CD4-positive, alpha-beta T cell treated with Interferon alpha-2 for 1 hour (primary cell): ENCODE data around the gene ZDHHC17.
"Not testable (repeated sequence)": the region's sequence is repeated elsewhere in the genome, so short reads cannot be mapped to it uniquely, and the experiment has no call there.

Experiments
- DNase-seq, 2 donors: peaks; one replicate each; pipeline ENCODE4 v3.0.0-alpha.2; 2020 to 2022

ZDHHC17 gene, protein sequence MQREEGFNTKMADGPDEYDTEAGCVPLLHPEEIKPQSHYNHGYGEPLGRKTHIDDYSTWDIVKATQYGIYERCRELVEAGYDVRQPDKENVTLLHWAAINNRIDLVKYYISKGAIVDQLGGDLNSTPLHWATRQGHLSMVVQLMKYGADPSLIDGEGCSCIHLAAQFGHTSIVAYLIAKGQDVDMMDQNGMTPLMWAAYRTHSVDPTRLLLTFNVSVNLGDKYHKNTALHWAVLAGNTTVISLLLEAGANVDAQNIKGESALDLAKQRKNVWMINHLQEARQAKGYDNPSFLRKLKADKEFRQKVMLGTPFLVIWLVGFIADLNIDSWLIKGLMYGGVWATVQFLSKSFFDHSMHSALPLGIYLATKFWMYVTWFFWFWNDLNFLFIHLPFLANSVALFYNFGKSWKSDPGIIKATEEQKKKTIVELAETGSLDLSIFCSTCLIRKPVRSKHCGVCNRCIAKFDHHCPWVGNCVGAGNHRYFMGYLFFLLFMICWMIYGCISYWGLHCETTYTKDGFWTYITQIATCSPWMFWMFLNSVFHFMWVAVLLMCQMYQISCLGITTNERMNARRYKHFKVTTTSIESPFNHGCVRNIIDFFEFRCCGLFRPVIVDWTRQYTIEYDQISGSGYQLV

DNA sequence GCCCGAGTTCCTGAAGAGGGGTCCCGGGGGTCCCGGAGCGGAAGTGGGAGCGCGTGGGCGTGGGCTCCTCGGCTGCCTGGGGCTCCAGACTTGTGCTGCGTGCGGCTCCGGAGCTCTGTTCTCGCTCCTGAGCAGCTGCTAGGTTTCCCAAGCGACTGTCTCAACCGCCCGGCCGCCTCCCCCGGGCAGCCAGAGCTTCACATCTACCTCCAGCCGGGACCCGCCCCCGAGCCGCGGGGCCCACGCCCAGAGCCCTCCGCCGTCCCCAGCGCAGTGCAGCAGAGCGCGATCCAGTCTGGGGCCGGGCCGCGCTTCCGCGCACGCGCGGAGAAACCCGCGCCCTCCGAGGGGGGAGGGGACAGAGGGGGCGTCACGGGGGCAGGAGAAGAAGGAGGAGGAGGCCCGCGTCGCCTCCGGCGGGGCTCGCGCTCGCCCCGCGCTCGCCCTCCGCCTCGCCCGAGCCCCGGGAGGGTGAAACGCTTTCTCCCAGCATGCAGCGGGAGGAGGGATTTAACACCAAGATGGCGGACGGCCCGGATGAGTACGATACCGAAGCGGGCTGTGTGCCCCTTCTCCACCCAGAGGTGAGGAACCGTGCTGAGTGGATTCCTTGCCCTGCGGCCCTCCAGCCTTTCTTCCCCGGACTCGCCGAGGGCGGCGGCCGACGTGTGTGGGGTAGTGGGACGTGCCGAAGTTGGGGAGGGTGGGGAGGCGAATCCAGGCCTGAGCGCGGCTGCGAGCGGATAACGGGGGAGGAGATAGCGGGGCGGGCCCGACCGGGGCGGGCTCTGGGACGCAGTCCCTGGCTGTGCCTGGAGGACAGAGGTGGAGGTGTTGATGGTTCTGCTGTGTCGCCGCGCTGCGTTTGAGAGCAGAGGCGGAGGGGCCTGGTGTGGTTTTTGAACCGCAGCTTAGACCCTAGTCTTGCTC, at the start of gene ZDHHC17:
TSS of gene ZDHHC17 (plus strand) at position 370 of the 930 bp plus-strand sequence. CDS start at position 492, 122 bp downstream.
- DNase-seq, result peak; percentile 94 to 96

DNA sequence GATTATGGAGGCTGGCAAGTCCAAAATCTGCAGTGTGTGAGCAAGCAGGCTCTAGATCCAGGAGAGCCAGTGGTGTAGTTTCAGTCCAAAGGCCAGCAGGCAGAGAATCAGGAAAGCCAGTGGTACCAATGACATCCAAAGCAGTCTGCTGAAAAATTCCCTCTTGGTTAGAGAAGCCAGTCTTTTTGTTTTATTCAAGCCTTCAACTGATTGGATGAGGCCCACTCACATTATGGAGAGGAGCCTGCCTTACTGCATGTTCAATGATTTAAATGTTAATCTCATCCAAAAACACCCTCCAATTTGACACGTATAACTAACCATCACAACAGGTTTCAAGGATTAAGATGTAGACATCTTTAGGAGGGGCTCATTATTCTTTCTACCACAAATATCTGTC, 49.5 kb upstream of the ZDHHC17 start:
- DNase-seq, result no peak

DNA sequence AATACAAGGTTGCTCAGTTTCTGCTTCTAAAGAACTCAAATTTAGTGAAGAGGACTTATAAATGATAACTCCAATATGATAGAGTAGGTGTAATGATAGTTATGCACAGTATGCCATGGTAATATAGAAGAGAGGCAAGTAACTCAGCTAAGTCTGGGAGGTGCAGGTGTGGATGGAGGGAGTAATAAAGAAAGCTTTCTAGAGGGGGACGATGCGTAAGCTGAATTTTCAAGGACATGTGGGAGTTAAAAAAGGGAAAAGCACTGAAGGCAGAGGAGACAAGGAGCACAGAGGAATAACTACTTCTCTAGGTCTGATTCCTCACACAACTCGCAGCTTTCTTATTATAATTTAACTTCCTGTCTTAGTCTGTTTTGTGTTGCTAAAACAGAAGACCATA, 49.1 kb upstream of the ZDHHC17 start:
- DNase-seq, result no peak

DNA sequence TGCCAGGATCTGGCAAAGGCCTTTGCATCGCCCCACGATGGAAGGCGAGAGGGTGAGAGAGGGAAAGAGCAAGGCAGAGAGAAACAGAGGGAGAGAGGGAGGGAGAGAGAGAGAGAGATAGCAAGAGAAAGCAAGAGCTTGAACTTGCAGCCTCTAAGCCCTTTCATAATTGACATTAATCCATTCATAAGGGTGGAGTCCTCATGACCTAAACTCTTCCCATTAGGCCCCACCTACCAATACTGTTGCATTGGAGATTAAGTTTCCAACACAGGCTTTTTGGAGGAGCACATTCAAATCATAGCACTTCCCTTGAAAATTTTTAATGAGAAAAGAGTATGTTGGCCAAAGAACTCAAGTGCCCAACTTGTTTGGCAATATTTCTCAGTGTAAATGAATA, 48.6 kb upstream of the ZDHHC17 start:
- no peak for DNase-seq

DNA sequence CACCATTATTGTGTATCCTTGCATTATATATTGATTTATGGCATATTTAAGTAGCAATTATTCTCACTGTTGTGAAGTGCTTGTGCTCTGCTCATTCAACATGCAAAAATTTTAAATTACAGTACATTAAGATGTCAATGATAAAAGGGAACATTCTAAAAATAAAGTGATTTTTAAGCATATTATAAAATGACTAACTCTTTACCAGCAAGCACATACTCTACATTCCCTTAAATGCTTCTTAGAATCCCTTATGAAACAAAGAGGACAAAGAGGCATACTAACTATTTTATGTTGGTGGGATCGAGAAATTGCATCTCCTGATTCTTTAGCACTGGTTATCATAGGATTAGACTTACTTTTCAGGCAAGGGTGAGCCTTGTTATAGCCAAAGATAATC, 46.6 kb upstream of the ZDHHC17 start:
- DNase-seq, result no peak

DNA sequence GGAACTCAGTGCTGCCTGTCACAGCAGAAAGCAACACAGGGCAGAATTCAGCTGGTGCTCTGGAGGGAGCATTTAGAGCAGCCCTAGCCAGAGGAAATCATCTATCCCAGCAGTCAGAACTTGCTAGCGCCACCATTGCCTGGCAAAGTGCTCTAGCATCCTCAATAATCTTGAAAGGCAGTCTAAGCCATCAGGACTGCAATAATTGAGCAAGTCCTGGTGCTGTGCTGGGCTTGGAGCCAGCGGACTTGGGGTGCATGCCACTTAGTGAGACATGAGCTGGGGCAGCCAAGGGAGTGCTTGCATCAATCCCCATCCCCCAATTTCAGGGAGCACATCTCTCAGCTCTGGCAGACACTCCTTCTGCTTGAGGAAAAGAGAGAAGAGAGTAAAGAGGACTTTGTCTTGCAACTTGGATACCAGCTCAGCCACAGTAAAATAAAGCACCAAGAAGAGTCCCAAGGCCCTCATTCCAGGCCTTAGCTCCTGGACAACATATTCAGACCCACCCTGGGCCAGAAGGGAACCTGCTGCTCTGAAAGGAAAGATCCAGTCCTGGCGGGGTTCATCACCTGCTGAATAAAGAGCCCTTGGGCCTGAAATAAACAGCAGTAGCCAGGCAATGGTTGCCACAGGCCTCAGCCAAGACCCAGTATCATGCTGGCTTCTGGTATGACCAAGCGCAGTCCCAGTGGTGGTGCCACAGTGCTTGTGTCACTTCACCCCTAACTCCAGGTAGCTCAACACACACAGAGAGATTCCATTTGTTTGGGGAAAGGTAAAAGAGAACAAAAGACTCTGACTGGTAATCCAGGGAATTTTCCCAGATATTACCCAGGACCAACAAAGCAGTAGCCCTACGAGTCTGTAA, 44.5 kb upstream of the ZDHHC17 start:
- no peak for DNase-seq

DNA sequence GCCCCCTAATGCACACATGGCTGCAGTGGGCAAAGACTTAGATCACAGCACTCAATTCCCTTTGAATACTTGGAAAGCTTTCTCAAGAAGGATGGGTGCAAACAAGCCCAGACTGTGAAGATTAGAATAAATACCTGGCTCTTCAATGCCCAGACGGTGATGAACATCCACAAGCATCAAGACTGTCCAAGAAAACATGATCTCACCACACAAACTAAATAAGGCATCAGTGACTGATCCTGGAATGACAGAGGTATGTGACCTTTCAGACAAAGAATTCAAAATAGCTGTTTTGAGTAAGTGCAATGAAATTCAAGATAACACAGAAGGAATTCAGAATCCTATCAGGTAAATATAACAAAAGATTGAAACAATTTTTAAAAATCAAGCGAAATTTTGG, 43.8 kb upstream of the ZDHHC17 start:
- no peak for DNase-seq

DNA sequence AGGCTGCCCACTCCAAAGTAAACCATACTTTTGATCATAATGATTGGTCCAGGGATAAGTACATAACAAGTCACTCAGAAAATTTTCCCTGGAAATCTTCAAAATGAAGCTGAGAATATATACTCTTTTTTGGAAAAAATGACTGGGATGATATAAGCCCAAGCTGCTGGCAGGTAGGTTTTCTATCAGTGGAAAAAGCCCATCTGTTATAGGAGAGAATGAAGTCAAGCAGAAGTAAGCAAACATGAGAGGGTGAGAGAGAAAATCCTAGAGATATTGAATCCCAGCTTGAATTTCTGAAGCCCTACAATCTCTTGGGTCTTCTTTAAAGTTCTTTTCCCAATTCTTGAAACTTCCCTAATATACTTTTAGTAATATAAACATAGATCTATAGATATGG, 37.3 kb upstream of the ZDHHC17 start:
- DNase-seq, result no peak

DNA sequence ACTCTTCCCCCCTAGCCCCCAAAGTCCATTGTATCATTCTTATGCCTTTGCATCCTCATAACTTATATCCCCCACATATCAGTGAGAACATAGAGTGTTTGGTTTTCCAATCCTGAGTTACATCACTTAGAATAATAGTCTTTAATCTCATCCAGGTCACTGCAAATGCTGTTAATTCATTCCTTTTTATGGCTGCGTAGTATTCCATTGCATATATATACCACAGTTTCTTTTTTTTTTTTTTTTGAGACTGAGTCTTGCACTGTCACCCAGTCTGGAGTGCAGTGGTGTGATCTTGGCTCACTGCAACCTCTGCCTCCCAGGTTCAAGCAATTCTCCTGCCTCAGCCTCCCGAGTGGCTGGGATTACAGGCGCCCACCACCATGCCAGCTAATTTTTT, 31.7 kb upstream of the ZDHHC17 start:
- DNase-seq, result not testable (repeated sequence)

DNA sequence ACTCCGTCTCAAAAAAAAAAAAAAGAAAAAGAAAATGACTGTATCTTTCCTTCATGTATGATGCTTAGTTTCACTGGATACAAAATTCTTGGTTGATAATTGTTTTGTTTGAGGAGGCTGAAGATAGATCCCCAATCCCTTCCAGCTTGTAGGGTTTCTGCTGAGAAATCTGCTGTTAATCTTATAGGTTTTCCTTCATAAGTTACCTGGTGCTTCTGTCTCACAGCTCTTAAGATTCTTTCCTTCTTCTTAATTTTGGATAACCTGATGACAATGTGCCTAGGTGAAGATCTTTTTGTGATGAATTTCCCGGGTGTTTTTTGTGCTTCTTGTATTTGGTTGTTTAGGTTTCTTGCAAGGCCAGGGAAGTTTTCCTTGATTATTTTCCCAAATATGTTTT, 26.2 kb upstream of the ZDHHC17 start:
- DNase-seq, result not testable (repeated sequence)

DNA sequence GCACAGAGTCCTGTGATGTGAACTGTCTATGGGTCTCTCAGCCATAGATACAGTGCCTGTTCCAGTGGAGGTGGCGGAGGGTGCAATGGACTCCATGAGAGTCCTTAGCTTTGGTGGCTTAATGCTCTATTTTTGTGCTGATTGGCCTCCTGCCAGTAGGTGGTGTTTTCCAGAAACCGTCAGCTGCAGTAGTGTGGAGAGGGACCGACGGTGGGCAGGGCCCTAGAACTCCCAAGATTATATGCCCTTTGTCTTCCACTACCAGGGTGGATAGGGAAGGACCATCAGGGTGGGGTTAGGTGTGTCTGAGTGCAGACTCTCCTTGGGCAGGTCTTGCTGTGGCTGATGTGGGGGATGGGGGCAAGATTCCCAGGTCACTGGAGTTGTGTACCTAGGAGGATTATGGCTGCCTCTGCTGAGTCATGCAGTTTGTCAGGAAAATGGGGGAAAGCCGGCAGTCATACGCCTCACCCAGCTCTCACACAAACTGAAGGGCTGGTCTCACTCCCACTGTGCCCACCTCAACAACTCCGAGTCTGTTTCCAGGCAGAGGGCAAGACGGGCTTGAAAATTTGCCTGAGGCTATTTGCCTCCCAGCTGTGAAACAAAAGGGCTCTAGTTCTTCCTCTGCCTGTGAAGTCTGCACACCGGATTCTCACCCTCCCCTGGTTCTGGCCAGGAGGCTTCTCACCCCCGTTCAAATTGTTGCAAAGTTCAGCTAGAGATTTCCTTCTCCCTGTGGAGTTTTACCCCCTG, 24.9 kb upstream of the ZDHHC17 start:
- no peak for DNase-seq

DNA sequence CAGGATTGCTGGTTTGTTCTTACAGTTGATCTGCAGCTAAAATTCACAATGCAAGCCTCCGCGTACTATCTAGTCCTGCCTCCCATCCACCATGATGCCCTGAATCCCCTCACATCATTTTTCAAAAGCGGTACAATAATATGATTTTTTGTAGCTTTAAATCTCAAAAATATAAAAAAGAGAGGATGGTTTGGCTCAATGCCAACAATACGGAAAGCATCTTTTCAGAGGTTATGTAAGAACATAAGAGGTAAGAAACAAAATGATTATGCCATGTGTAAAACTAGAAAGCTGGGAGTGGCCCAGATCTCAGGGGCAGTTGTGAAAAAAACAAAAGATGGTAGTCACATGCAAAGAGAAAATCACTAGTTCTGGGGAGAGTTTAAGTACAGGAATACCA, 24.0 kb upstream of the ZDHHC17 start:
- no peak for DNase-seq

DNA sequence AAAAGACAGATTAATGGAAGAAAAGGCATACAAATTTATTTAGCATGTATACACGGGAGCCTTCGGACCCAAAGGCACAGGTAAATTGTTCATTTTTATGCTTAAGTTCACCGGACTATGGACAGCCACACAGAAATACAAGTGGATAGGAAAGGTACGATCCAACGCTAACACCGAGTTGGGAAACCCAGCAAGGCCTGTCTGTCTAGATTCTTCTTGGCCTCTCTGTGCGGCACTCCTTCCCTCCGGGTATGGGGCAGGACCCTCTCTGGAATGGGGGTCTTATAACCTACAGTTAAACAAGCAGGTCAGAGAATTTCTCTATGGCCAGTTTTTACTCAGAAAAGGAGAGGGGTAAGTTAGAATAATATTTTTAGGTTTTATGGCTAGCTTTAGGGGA, 23.4 kb upstream of the ZDHHC17 start:
- no peak for DNase-seq

DNA sequence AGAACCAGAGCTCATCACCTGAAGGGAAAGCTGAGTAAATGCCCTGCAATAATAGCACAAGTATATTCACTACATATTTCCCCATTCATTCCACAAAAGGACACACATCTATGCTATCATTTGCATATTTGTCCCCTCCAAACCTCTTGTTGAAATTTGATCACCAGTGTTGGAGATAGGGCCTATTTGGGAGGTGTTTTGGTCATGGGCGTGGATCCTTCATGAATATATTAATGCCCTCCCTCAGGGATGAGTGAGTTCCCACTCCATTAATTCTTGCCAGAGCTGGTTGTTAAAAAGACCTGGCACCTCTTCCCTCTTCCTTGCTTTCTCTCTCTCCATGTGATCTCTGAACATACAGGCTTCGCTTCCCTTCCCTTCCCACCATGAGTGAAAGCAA, 18.6 kb upstream of the ZDHHC17 start:
- no peak for DNase-seq

DNA sequence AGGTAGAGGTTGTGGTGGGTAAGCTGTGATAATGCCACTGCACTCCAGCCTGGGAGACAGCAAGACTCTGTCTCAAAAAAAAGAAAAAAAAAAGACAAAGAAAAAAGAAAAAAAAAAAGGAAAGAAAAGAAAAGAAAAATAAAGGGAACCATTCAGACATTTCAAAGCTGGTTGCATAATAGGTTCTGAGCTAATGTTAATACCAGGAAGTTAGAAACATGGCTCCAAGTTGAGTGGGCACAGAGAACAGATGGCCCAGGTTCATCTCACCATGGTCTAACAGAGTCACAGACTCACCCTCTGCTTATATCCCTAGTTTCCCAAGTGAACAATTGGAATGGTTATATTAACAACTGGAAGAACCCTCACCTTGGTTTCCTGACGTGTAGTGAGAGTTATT, 17.4 kb upstream of the ZDHHC17 start:
- DNase-seq, result no peak

DNA sequence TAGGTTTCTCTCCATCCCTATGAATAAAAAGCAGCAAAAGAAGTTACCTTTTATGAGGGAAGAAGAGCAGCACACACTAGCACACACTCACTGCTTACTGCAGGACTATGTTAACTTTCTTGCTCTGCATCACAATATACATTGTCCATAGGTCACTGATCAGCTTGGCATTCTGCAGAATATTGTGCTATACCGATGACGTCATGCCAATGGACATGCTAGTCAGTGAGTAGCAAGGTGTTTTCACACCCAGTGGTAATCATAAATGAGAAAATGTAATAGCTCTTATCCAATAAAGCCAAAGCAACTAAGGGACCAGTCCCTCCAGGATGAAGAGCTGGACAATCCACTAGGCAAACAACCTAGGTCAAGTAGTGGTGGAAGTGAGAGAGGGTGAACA, 16.7 kb upstream of the ZDHHC17 start:
- no peak for DNase-seq

DNA sequence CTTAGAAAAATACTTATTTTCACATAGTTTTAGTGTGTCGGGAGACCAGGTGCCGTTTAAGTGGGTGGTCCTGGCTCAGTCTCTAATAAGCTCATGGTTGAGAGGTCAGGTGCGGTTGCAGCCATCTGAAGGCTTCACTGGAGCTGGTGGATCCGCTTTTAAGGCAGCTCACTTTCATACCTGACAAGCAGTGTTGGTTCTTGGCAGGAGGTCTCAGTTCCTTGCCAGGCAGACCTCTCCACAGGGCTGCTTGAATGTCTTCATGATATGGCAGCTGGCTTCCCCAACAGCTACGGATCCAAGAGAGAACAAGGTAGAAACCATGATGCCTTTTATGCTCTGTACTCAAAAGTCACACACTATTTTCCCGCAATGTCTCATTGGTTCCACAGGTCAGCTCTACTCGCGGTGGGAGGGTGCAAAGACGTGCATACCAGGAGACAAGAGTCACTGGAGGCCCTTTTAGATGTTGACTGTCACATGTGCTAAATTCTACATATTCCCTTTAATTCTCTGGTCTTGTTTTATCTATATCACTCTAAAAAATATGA, 8.0 kb upstream of the ZDHHC17 start:
- no peak for DNase-seq

DNA sequence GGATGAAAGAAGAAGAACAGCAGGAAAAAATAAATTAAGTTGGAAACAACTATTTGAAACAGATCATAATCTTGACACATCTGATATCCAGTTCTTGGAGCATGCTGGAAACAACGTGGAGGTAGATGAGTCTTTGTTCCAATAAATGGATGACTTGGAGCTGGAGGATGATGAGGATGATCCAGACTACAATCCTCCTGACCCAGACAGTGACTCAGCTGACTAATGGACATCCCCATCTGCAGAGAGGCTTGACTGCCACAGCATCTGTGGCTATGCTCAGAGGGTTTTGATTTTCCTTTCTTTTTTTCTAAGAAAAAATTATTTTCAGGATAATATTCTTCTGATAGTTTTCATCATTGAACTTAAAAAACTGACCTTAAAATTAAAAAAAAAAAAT, 6.2 kb upstream of the ZDHHC17 start:
- no peak for DNase-seq

DNA sequence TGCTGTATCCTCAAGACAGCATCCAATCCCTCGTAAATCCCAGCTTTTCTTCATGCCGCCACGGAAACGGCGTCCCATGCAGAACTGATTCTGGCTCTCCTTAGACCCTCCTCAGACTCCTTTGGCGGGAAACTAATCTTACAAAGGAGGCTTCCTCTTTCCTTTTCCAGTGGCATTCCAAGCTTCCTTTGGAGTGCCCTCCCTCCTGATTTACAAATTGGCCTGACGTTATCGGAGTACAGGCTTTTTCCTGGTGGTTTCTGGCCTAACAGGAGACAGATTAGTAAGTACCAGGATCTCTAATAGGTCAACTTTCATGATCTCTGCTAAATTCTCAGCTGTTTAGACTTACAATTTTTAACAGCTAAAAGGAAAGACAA, 1.3 kb upstream of the ZDHHC17 start:
- DNase-seq, result no peak

DNA sequence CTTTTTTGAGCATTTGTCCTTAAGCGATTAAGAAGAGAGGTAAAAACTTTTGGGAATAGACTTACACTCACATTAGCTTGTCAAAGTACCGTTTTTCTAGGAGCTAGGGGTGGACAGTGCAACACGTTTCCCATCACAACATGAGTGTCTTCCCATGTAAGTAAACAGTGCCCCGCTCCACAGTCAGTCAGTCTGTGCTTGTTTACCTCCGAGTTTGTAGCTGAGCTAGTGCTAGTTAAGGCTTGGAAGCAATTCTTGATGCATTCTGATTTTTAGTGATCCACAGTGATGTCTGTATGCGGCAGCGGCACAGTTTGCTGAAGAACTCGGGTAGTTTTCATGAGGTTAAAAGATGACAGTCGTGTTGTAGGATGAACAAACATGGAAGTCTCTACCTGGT, 941 bp downstream of the ZDHHC17 start:
- DNase-seq, result no peak

DNA sequence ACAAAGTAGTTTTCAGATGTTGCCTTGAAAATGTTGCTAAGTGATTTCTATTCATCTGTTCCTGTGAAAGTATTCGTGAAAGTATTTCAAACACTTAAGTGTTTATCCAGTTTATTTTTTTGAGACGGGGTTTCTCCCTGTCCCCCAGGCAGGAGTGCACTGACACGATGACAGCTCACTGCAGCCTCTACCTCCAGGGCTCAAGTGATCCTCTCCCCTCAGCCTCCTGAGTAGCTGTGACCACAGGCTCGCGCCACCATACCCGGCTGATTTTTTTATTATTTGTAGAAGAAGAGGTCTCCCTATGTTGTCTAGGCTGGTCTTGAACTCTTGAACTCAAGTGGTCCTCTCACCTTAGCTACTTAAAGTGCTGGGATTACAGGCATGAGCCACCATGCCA, 1.7 kb downstream of the ZDHHC17 start:
- no peak for DNase-seq

DNA sequence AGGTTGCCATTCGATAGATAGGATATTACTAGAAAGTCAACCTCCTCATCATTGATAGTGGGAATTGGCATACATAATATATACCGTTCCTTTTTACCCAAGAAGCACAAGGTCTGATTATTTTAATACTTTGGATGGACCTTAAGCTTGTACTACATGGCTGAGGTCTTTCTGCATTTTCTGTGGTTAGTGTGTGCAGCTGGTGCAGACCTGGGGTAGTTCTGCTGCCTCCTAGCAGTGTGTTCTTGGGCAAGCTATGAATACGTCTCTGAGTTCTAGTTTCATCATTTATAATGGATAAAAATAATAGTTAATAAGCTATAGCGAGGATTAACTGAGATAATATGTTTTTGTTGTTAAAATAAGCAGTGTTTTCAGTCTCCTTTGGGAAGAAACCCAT, 2.2 kb downstream of the ZDHHC17 start:
- no peak for DNase-seq
